HPDE6-E6E7 (cell line): ENCODE measurements around the gene ADGRL2.
A peak's percentile ranks its signal among the peaks of the same experiment; 100 is the strongest.

Experiments used
- DNase-seq: peaks from one replicate; pipeline ENCODE4 v3.0.0; 2011; ENCODE audit warnings: missing footprints; ENCODE audit errors: extremely low spot score

Gene ADGRL2

GRCh38 chr1:81907575-81907974 lies 106.8 kb downstream of the ADGRL2 start:
- DNase-seq = no peak

GRCh38 chr1:81912383-81912782 lies 111.6 kb downstream of the ADGRL2 start:
- DNase-seq = no peak

- no peak for DNase-seq
Observed at GRCh38 chr1:81915937-81916336, 115.2 kb downstream of the ADGRL2 start.

- peak; percentile 4 for DNase-seq
Observed at GRCh38 chr1:81920245-81920740, 119.6 kb downstream of the ADGRL2 start.

DNA sequence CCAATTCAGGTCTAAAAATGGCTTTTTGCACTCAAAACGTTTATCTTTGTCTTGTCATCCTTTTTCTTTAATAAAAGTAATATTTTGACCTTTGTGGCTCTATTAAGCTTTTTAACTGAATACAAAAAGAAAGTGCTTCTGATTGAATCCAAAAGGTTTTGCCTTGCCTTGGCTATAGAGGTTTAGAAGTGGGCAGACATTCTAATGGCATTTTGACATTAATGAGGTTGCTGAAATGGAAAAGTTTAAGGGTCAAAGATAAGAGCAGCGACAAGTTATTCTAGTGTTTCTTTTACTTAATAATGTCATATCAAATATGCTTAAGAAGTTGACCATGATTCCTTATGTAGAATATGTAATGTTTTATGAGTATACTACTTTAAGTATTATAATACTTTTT lies 120.2 kb downstream of the ADGRL2 start:
- no peak for DNase-seq

GRCh38 chr1:81921344-81921743 lies 120.6 kb downstream of the ADGRL2 start:
- no peak for DNase-seq

DNA sequence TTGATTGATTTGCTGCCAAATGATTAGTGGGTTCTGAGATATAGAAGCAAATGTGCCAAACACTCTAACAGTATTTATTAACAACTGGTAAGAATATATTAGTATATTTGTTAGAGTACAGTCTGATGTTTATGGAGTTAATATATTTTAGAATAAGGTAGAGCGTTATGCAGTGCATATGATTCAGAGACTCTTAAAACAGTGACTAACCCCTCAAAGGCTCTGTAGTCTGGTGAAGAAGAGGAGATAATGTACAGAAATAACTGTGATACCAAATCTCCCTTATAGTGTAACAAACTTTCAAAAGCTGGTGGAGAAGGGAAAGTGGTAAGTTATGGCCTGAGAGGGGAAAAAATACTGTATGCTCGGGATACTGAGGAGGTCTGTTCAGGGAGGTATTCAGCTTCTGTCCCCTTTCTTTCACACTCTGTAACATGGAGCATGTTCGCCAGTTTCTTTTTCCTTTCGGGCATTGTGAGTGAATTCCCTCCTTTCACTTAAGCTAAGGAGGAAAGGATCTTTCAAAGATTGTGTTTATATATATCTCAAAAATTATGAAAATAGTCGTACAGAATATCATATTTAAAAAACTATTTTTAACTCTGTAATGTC lies 121.2 kb downstream of the ADGRL2 start:
- DNase-seq = no peak

DNA sequence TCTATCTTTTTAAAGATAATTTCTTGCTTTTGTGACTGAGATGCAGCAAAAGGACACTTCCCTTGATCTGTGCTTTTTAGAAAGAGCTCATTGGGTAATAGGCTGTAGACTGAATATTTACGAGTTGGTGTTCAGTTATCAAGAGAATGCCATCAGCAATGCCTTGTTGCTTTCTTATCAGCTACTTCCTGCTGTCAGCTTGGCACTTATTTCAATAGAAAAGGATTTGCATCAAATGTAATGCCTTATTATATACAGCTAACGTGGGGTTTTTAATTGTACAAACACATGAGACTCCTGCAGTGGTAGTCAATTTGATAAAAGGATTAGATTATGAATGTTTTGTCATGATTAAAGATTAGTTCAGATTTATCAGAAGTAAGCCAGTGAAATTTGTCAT lies 122.2 kb downstream of the ADGRL2 start:
- no peak for DNase-seq

DNA sequence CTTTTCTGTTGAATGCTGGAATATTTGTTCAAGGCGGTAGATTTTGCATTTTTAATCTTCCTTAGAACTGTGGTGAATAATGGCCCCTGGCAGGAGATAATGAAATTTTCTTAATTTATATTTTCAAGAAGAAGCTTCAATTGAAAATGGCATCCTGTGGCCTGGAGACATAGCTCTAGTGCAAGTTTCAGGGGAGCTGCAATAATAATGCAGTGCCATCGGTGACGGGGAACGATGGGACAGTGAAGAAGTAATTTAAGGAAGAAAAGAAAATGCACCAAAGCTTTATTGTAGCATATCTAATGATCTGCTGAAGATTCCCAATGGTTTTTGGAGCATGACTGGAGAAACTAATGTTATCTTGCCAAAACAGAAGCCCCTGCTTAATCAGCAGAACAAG lies 128.4 kb downstream of the ADGRL2 start:
- DNase-seq = no peak

- DNase-seq = no peak
Observed at GRCh38 chr1:81936853-81937252, 136.1 kb downstream of the ADGRL2 start.

- no peak for DNase-seq
Observed at GRCh38 chr1:81937791-81938450, 137.2 kb downstream of the ADGRL2 start.

DNA sequence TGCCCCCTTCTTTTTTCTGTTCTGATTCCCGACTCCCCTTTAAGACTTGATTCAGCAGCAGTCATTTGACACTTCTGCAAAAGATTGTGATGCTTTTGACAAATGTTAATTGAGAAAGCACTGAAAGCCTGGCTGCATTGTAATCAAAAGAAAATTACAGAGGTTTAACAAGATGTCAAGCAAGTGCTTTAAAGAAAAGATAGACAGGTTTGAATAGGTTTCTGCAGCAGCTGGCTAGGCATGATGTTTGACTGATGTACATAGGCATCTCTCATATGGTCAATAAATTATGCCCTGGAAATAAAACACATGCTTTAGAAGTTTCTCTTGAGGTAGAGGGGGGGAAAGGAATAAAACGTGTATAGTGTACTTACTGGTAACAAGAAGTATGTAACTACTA lies 147.8 kb downstream of the ADGRL2 start:
- DNase-seq = no peak

DNA sequence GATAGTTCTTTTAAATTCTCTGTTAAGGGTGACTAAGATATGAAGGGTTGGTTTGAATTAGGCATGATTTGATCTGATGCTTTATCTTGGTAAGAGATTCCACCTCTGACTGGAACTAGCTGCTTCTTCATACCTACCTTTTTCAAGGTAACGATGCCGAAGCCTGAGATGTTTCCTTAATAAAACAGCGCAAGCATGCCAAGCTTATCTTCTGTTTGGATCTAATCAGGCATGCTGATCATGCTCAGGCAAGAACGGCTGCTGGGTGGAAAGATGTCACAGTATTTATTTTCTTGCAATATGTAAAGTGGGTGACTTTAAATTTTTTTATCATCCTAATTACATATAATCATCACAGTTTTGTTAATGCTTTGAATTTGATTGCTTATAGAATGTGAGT lies 148.7 kb downstream of the ADGRL2 start:
- no peak for DNase-seq

- DNase-seq = no peak
Observed at GRCh38 chr1:81950037-81950436, 149.3 kb downstream of the ADGRL2 start.

DNA sequence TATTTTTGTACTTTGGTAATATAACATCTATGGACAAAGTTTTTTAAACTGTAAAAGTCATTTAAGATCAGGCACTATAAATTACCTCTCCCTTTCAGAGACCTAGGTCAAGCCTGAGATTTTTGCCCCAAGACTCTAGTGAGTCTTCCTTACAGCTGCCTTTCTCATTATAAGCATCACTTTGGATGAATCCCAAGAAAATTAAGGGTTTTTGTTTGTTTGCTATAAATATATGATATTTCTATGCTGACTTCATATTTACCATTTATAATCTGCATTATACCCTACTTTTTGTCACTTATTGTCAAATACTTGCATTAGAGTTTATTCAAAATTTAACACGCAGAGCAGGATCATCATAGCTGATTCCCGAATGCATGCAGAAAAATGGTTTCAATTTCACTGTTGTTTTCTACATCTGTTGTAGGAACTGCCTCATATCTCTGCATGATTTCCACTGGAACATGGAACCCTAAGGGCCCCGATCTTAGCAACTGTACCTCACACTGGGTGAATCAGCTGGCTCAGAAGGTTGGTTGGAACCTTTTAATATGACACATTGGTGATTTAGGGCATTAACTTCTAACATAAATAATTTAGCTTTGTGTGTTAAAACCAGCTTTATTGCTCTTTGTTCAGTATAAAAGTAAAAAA lies 150.0 kb downstream of the ADGRL2 start:
- DNase-seq = no peak

DNA sequence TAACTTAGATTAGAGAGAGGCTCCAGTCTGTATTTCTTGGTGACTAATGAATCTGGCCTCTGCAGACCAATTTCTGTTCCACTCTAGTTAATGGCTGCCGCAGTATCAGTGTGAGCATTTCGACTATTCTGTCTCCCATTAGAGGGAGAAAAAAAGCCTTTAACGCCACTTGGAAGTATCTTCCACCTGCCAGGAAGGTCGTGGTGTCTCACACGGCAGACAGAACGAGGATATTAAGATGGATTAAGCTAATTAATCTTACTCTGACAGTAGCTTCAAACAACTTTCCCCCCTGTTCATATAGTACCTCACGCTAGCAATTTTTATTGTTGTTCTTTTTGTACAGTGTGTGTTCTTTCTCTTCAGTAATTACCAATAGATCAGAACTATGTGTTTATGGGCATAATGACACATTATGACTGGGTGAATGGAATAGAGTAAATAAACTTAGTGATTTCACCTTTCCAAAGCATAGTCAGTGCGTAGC lies 153.8 kb downstream of the ADGRL2 start:
- DNase-seq = no peak

- DNase-seq = no peak
Observed at GRCh38 chr1:81967951-81968350, 167.2 kb downstream of the ADGRL2 start.

DNA sequence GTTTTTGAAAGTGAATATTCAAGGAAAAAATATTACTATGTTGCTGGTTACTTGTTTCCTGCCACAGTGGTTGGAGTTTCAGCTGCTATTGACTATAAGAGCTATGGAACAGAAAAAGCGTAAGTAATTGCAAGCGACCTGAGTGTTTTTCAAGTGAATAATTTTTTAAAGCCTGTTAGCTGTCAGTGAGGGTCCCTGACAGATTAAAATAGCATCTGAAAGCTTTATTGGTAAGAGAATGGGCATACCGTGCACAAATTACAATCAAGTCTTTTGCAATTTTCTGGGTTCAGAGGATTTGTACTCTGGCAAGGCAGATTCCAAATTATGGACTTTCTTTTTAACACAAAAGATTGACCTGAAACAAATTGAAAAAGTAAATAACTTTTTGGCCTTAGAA lies 169.7 kb downstream of the ADGRL2 start:
- no peak for DNase-seq

DNA sequence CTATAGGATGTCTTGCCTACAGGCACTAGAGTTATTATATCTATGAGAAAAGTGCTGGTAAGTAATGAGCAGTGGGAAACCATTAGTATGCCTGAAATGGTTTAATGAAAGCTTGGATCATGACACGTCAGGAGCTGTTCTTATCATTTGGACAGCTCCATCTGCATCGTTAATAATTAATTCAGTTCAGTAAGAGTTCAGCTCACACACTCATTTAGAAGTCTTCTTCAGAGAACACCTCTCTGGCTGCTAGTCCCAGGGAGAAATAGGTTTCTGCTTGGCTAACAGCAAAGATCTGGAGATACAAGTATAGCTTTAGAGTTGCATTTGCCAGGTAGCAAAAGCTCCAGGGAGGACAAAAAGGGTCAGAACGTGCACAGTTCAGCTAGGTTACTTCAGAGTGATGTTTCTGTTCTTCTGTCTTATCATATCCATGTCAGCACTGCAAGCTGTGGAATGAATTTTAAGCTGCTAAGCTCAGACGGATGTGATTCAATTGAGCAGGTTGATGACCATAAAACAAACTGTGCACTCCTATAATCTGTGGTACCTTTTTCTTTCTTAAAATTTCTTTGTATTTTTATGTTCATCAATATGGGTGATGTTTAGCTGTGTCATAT lies 173.6 kb downstream of the ADGRL2 start:
- no peak for DNase-seq

DNA sequence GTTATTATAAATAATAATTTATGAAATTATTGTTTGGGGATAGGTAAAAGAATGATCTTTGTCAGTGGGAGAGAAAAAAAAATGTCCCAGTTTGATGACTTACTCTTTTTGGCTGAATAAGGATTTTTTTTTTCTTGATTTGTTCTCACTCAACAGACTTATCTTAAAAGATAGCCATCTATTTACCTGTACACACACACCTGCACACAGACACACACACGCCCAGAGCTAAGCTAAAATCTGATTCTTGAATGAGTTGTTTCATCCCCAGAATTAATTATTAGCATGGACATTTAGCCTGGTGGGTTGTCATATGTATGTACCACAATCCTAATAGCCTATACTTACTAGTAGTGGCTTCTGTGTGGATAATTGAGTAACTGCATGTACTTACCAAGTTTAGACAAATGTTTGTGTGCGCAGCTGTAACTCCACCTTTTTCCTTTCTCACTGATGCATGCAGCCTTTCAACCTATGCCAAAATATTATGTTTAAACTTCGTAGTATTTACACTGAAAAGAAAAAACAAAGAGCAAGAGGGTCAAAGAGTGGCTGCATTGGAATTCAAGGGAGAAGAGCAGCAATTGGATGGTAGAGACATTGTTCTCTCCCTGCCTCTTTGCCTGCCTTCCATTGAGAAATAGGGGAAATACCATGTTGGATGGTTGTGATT lies 174.3 kb downstream of the ADGRL2 start:
- DNase-seq = no peak

DNA sequence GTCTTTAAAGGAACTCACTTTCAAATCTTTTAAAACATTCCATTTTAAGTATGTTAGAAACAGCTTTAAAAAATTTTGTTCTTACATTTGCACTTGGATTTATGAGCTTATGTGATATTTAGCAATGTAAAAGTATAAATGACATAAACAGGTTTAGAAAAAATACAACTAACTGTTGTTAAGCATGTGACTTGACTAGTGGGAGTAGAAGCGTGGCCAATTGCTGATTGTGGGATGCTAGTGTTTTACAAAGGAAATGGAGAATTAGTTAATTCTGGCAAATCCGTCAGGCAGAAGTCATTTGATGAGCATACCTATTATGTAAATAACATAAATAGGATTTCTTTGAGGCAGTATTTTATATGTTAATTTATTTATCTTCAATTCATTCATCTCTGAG lies 175.8 kb downstream of the ADGRL2 start:
- no peak for DNase-seq

- no peak for DNase-seq
Observed at GRCh38 chr1:81978945-81979344, 178.2 kb downstream of the ADGRL2 start.
